ENCODE data around the gene PIK3CA.

The PIK3CA gene

DNA sequence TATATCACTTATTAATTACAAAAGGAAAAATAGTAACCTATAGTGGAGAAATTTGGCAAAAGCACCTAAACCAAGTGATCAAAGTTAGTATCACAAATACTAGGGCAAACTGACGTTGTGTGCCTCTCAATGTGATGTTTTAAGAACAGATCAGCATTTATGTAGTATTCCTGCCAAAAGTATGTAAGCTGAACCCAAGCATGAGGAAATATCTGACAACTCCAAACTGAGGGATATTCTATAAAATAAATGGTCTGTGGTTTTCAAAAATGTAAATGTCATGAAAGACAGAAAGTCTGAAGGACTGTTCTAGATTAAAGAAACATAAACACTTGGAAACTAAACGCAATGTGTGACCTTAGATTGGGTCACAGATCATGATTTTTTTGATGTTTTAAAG lies 34.3 kb upstream of the PIK3CA start:
- no peak for TF ChIP-seq TAF1 (IDR thresholded peaks at IDR 0.05; ENCODE audit: low read depth)
- TF ChIP-seq FOXM1 (IDR thresholded peaks at IDR 0.05; ENCODE audit: borderline replicate concordance, low read depth): no peak
- no peak for TF ChIP-seq YY1 (IDR thresholded peaks at IDR 0.05; ENCODE audit: low read depth)
- no peak for TF ChIP-seq RAD21 (IDR thresholded peaks at IDR 0.05; ENCODE audit: low read depth)
- no peak for TF ChIP-seq NFIC (IDR thresholded peaks at IDR 0.05)
- no peak for TF ChIP-seq EP300 (IDR thresholded peaks at IDR 0.05; ENCODE audit: borderline replicate concordance)
- TF ChIP-seq TEAD4 (IDR thresholded peaks at IDR 0.05): no peak
- no peak for TF ChIP-seq CREB1 (IDR thresholded peaks at IDR 0.05; ENCODE audit: low read depth)
- TF ChIP-seq, protein P1, sequence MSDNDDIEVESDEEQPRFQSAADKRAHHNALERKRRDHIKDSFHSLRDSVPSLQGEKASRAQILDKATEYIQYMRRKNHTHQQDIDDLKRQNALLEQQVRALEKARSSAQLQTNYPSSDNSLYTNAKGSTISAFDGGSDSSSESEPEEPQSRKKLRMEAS (IDR thresholded peaks at IDR 0.05): no peak

DNA sequence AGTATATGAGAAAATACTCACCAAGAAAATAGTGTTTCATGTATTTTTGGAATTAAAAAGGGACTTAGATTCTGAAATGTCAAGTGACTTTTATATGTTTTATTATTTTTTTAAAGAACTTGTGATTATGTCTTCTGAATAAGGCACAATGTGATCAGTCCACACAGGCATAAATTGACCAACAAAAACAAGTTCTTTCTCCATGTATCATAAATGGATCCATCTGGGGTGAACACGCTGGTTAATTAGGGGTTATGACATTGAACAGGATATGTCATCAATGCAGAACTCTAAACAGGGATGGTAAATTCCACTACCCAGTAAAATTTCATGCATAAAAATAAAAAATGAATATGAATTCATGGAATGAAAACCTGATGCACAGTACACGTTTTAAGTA lies 31.3 kb upstream of the PIK3CA start:
- TF ChIP-seq FOXM1 (IDR thresholded peaks at IDR 0.05; ENCODE audit: borderline replicate concordance, low read depth) (no peak), RAD21 (IDR thresholded peaks at IDR 0.05; ENCODE audit: low read depth) (no peak), YY1 (IDR thresholded peaks at IDR 0.05; ENCODE audit: low read depth) (no peak), ZBTB7A (IDR thresholded peaks at IDR 0.05; ENCODE audit: low read depth) (no peak), TAF1 (IDR thresholded peaks at IDR 0.05; ENCODE audit: low read depth) (no peak), TEAD4 (IDR thresholded peaks at IDR 0.05) (no peak), EGR1 (IDR thresholded peaks at IDR 0.05) (no peak), EP300 (IDR thresholded peaks at IDR 0.05; ENCODE audit: borderline replicate concordance) (no peak)
- TF ChIP-seq, protein P1 (IDR thresholded peaks at IDR 0.05): no peak
- TF ChIP-seq, protein P2, sequence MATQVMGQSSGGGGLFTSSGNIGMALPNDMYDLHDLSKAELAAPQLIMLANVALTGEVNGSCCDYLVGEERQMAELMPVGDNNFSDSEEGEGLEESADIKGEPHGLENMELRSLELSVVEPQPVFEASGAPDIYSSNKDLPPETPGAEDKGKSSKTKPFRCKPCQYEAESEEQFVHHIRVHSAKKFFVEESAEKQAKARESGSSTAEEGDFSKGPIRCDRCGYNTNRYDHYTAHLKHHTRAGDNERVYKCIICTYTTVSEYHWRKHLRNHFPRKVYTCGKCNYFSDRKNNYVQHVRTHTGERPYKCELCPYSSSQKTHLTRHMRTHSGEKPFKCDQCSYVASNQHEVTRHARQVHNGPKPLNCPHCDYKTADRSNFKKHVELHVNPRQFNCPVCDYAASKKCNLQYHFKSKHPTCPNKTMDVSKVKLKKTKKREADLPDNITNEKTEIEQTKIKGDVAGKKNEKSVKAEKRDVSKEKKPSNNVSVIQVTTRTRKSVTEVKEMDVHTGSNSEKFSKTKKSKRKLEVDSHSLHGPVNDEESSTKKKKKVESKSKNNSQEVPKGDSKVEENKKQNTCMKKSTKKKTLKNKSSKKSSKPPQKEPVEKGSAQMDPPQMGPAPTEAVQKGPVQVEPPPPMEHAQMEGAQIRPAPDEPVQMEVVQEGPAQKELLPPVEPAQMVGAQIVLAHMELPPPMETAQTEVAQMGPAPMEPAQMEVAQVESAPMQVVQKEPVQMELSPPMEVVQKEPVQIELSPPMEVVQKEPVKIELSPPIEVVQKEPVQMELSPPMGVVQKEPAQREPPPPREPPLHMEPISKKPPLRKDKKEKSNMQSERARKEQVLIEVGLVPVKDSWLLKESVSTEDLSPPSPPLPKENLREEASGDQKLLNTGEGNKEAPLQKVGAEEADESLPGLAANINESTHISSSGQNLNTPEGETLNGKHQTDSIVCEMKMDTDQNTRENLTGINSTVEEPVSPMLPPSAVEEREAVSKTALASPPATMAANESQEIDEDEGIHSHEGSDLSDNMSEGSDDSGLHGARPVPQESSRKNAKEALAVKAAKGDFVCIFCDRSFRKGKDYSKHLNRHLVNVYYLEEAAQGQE (IDR thresholded peaks at IDR 0.05; ENCODE audit: low read depth): no peak

DNA sequence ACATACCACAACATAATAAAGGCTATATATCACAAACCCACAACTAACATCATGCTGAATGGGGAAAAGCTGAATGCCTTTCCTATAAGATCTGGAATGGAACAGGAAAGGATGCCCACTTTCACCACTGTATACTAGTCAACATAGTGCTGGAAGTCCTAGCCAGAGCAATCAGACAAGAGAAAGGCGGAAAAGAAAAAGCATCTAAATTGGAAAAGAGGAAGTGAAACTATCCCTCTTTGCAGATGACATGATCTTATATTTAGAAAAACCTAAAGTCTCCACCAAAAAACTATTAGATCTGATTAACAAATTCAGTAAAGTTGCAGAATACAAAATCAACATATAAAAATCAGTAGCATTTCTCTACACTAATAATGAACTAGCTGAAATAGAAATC lies 14.6 kb upstream of the PIK3CA start:
- TF ChIP-seq FOXM1 (IDR thresholded peaks at IDR 0.05; ENCODE audit: borderline replicate concordance, low read depth): no peak
- TF ChIP-seq TEAD4 (IDR thresholded peaks at IDR 0.05): no peak
- no peak for TF ChIP-seq YY1 (IDR thresholded peaks at IDR 0.05; ENCODE audit: low read depth)
- no peak for TF ChIP-seq EP300 (IDR thresholded peaks at IDR 0.05; ENCODE audit: borderline replicate concordance)
- no peak for TF ChIP-seq TAF1 (IDR thresholded peaks at IDR 0.05; ENCODE audit: low read depth)
- no peak for TF ChIP-seq CREB1 (IDR thresholded peaks at IDR 0.05; ENCODE audit: low read depth)
- TF ChIP-seq, protein P2 (IDR thresholded peaks at IDR 0.05; ENCODE audit: low read depth): no peak
- TF ChIP-seq, protein P1 (IDR thresholded peaks at IDR 0.05): no peak
- TF ChIP-seq TCF12 (IDR thresholded peaks at IDR 0.05; ENCODE audit: low read depth): no peak

DNA sequence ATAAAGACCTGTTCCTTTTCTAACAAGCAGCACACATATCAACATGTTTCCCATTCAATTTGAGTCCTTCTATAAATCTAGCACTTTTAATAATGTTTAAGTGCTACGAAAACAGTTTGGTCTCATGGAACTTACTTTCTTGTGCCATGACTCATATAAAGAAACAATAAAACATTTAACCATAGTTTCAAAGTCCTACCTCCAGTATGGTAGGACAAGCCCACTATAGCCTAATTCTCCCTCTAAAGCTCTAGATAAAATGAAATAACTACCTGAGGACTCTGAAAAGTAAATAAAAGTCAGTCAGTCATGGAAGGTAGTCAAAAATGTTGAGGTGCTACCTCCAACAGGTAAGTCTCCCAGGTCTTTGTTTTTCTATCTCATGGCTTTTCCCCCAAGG lies 12.0 kb upstream of the PIK3CA start:
- TF ChIP-seq FOXM1 (IDR thresholded peaks at IDR 0.05; ENCODE audit: borderline replicate concordance, low read depth) (no peak), TCF12 (IDR thresholded peaks at IDR 0.05; ENCODE audit: low read depth) (no peak), ZBTB7A (IDR thresholded peaks at IDR 0.05; ENCODE audit: low read depth) (no peak)

DNA sequence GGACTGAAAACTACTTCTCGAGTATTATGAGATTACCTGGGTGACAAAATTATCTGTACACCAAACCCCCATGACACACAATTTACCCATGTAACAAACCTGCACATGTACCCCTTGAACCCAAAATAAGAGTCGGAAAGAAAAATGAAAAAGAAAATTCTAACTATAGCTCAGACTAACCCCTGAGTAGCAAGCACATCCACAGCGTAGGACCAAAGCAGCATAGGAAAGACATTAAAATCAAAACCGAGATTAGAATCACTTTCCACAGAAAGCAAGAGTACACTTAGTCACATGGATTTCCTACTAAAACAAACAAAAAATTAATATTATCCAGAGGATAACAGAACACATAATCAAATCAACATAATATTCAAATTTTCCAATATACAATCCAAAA lies 6.3 kb upstream of the PIK3CA start:
- no peak for TF ChIP-seq RAD21 (IDR thresholded peaks at IDR 0.05; ENCODE audit: low read depth)
- TF ChIP-seq FOXM1 (IDR thresholded peaks at IDR 0.05; ENCODE audit: borderline replicate concordance, low read depth): no peak
- TF ChIP-seq EP300 (IDR thresholded peaks at IDR 0.05; ENCODE audit: borderline replicate concordance): no peak
- no peak for TF ChIP-seq NFIC (IDR thresholded peaks at IDR 0.05)
- TF ChIP-seq CREB1 (IDR thresholded peaks at IDR 0.05; ENCODE audit: low read depth): no peak
- no peak for TF ChIP-seq TAF1 (IDR thresholded peaks at IDR 0.05; ENCODE audit: low read depth)
- no peak for TF ChIP-seq TCF12 (IDR thresholded peaks at IDR 0.05; ENCODE audit: low read depth)
- TF ChIP-seq CEBPB (IDR thresholded peaks at IDR 0.05): no peak
- TF ChIP-seq, protein P1 (IDR thresholded peaks at IDR 0.05): no peak
- no peak for TF ChIP-seq ZBTB7A (IDR thresholded peaks at IDR 0.05; ENCODE audit: low read depth)
- TF ChIP-seq, protein P3, sequence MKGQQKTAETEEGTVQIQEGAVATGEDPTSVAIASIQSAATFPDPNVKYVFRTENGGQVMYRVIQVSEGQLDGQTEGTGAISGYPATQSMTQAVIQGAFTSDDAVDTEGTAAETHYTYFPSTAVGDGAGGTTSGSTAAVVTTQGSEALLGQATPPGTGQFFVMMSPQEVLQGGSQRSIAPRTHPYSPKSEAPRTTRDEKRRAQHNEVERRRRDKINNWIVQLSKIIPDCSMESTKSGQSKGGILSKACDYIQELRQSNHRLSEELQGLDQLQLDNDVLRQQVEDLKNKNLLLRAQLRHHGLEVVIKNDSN (IDR thresholded peaks at IDR 0.05): no peak
- TF ChIP-seq, protein P2 (IDR thresholded peaks at IDR 0.05; ENCODE audit: low read depth): no peak
- TF ChIP-seq YY1 (IDR thresholded peaks at IDR 0.05; ENCODE audit: low read depth): no peak
- no peak for TF ChIP-seq TEAD4 (IDR thresholded peaks at IDR 0.05)
- no peak for TF ChIP-seq EGR1 (IDR thresholded peaks at IDR 0.05)
